Upper lobe of left lung (tissue), 6 donors: ENCODE data around the gene KRT80. TPM values are rescaled to one million over a fixed set of nuclear protein-coding genes. Genes with fewer than 3 reads are reported as not detected.

Source experiments
- ATAC-seq, 2 donors: fragments of 200-7000 bp; cut with Tn5 transposase; one replicate each; pipeline ENCODE4 v1.9.1; 2022; ENCODE audit warnings: mild to moderate bottlenecking in 2 of 2, moderate library complexity in 2 of 2; ENCODE audit not compliant: low FRiP score in 2 of 2
- DNase-seq, 2 donors: peaks; one replicate each; pipeline ENCODE4 v3.0.0-alpha.2; 2019 to 2020
- H3K27ac ChIP-seq, 4 donors: fragments of 200-600 bp; sonication (generic); one replicate each; pipeline ENCODE4 v1.5.1; 2016 to 2019
- H3K27me3 ChIP-seq, 4 donors: fragments of 200-600 bp; sonication (generic); one replicate each; pipeline ENCODE4 v1.5.1; 2017 to 2019
- H3K36me3 ChIP-seq, 4 donors: fragments of 200-600 bp; sonication (generic); one replicate each; pipeline ENCODE4 v1.5.1; 2016 to 2019
- H3K4me1 ChIP-seq, 4 donors: fragments of 200-600 bp; sonication (generic); one replicate each; pipeline ENCODE4 v1.5.1; 2018 to 2019
- H3K4me3 ChIP-seq, 4 donors: fragments of 200-600 bp; sonication (generic); one replicate each; pipeline ENCODE4 v1.5.1; 2017 to 2019; ENCODE audit warnings: mild to moderate bottlenecking in 2 of 4, moderate library complexity in 1 of 4
- H3K9me3 ChIP-seq, 4 donors: fragments of 200-600 bp; sonication (generic); one replicate each; pipeline ENCODE4 v1.5.1; 2018 to 2019
- CTCF ChIP-seq, 6 experiments: fragments of 450-650 bp in 4 of 6; fragments of 200-600 bp in 2 of 6; sonication (generic) in 2 of 6; IDR thresholded peaks; one replicate each; pipeline ENCODE4 v1.5.1; 2016 to 2019; ENCODE audit warnings: antibody characterized with exemption in 6 of 6
- EP300 ChIP-seq, 4 donors: sonication (generic); formaldehyde crosslinking; IDR thresholded peaks; one replicate each; pipeline ENCODE4 v1.5.1; 2017; ENCODE audit warnings: antibody characterized with exemption in 4 of 4, control low read depth in 2 of 4
- POLR2A ChIP-seq, 4 donors: fragments of 450-650 bp; IDR thresholded peaks; one replicate each; pipeline ENCODE4 v1.5.1; 2016 to 2017; ENCODE audit warnings: antibody characterized with exemption in 4 of 4, mild to moderate bottlenecking in 2 of 4
- POLR2AphosphoS5 ChIP-seq, 2 donors: sonication (generic); formaldehyde crosslinking; IDR thresholded peaks; one replicate each; pipeline ENCODE4 v1.5.1; 2017; ENCODE audit warnings: antibody characterized with exemption in 2 of 2
- WGBS, 2 donors: methylation state at CpG; one replicate each; pipeline ENCODE4 v1.1.5; 2017 to 2018; 5-methylcytosine and 5-hydroxymethylcytosine counted together
- total RNA-seq, 6 donors: library from RNA; depleted of rRNA in 4 of 6; stranded (reverse); fragments of >200 nt in 4 of 6; gene quantifications; one replicate each; pipeline versions ENCODE4 v1.1.0 to v1.2.1, GENCODE V29; 2016 to 2021
- donor health status: DM: no; HTN: no; CAD: no; lungs with moderate emphysema.
- donor health status: DM: no; HTN: yes; CAD: no; lungs with severe emphysema.

The KRT80 gene
- total RNA-seq, 6 donors from 2014 or later: 2.1 to 15.2 (median 6.6) TPM

GRCh38 chr12:52193991-52194390 is 2.2 kb upstream of the KRT80 start:
- Histone ChIP-seq H3K9me3 (no peaks in the 10 kb centered on the region), H3K36me3 (no peaks in the 10 kb centered on the region), H3K4me3 (no peak overlapping the region), H3K27ac (peak overlapping the region; percentile 26 to 88 (median 78)), H3K4me1 (peaks cover 60 to 76% (median 69%) of the 10 kb centered on the region in 4 donors), H3K27me3 (no peaks in the 10 kb centered on the region)
- DNase-seq (no peak), ATAC-seq (no peak)
- WGBS, 2 donors: 22 to 40% methylated on average over 6 of the region's 6 CpGs
- TF ChIP-seq POLR2A (IDR thresholded peaks at IDR 0.05) (no peak), EP300 (IDR thresholded peaks at IDR 0.05) (no peak), CTCF (IDR thresholded peaks at IDR 0.05) (no peak), POLR2AphosphoS5 (IDR thresholded peaks at IDR 0.05) (no peak)

- Histone ChIP-seq H3K27me3 (no peaks in the 10 kb centered on the region), H3K27ac (peak overlapping the region; percentile 66 to 88 (median 78)), H3K9me3 (no peaks in the 10 kb centered on the region), H3K4me3 (no peak overlapping the region), H3K36me3 (no peaks in the 10 kb centered on the region), H3K4me1 (peaks cover 55 to 74% (median 65%) of the 10 kb centered on the region in 4 donors)
- no peak for ATAC-seq
- no peak for TF ChIP-seq POLR2A (IDR thresholded peaks at IDR 0.05)
- TF ChIP-seq CTCF (IDR thresholded peaks at IDR 0.05): no peak
- no peak for TF ChIP-seq POLR2AphosphoS5 (IDR thresholded peaks at IDR 0.05)
- no peak for TF ChIP-seq EP300 (IDR thresholded peaks at IDR 0.05)
- no peak for DNase-seq
- 47 to 54% methylated on average over 3 to 6 of the region's 6 CpGs for WGBS, 2 donors
Observed at GRCh38 chr12:52193532-52193931, 1.7 kb upstream of the KRT80 start.

- Histone ChIP-seq H3K27me3 (no peaks in the 10 kb centered on the region), H3K4me1 (peaks cover 42 to 63% (median 56%) of the 10 kb centered on the region in 4 donors), H3K27ac (peak overlapping the region; percentile 62 to 88 (median 78)), H3K9me3 (no peaks in the 10 kb centered on the region), H3K4me3 (no peak overlapping the region), H3K36me3 (no peaks in the 10 kb centered on the region)
- ATAC-seq: no peak
- no peak for DNase-seq
- TF ChIP-seq EP300 (IDR thresholded peaks at IDR 0.05) (no peak), CTCF (IDR thresholded peaks at IDR 0.05) (no peak), POLR2AphosphoS5 (IDR thresholded peaks at IDR 0.05) (no peak), POLR2A (IDR thresholded peaks at IDR 0.05) (no peak)
- WGBS, 2 donors: 78 to 96% methylated on average over 4 to 16 of the region's 16 CpGs
Observed at GRCh38 chr12:52190860-52191729, 719 bp downstream of the KRT80 start.

GRCh38 chr12:52189376-52190174 is 2.2 kb downstream of the KRT80 start:
- Histone ChIP-seq H3K27me3 (no peaks in the 10 kb centered on the region), H3K4me3 (no peak overlapping the region), H3K9me3 (no peaks in the 10 kb centered on the region), H3K4me1 (peaks cover 45 to 67% (median 61%) of the 10 kb centered on the region in 4 donors), H3K36me3 (no peaks in the 10 kb centered on the region), H3K27ac (no peak overlapping the region)
- ATAC-seq (no peak), DNase-seq (no peak)
- TF ChIP-seq CTCF (IDR thresholded peaks at IDR 0.05): no peak
- 49 to 58% methylated on average over 2 to 3 of the region's 3 CpGs for WGBS, 2 donors
